H1 (cell line): ENCODE data around the gene NFIA. TPM values are rescaled to one million over a fixed set of nuclear protein-coding genes. Genes with fewer than 3 reads are reported as not detected.

ENCODE experiments used
- CTCF ChIA-PET: fragments of 300-600 bp; sonication (Branson Sonifier 250); formaldehyde crosslinking; loops from one replicate; lab custom pipeline; 2021; ENCODE audit not compliant: partially characterized antibody; lab: Charles Lee
- POLR2A ChIA-PET: fragments of 300-600 bp; sonication (Branson Sonifier 250); formaldehyde crosslinking; loops from one replicate; lab custom pipeline; 2021; ENCODE audit warnings: inconsistent platforms; ENCODE audit not compliant: partially characterized antibody; lab: Charles Lee
- DNase-seq, 2 experiments: peaks; one replicate each; pipeline versions ENCODE4 v3.0.0 to v3.0.0-alpha.2; 2010 to 2022; ENCODE audit warnings: low spot score in 2 of 2, low read depth in 1 of 2, mixed read lengths in 1 of 2
- FAIRE-seq: peaks from 2 replicates; lab custom pipeline; 2011; peaks lifted over from hg19 to GRCh38; lab: Jason Lieb, UNC
- H2AFZ ChIP-seq: 2 replicates; pipeline ENCODE4 v1.8.1; 2012; ENCODE audit warnings: low read length, inconsistent platforms
- H2AK5ac ChIP-seq: 2 replicates; pipeline ENCODE4 v1.6.1; 2013; ENCODE audit warnings: low read depth, low read length
- H2BK120ac ChIP-seq: replicated peaks from 2 replicates; pipeline ENCODE3; 2013; ENCODE audit warnings: low read depth, low read length, inconsistent platforms
- H2BK12ac ChIP-seq: 2 replicates; pipeline ENCODE4 v1.6.1; 2013; ENCODE audit warnings: low read depth, low read length
- H2BK15ac ChIP-seq: 2 replicates; pipeline ENCODE4 v1.6.1; 2013; ENCODE audit warnings: low read length
- H2BK20ac ChIP-seq: 2 replicates; pipeline ENCODE4 v1.6.1; 2013; ENCODE audit warnings: low read length
- H2BK5ac ChIP-seq: 2 replicates; pipeline ENCODE4 v1.6.1; 2013; ENCODE audit warnings: low read depth, low read length
- H3K14ac ChIP-seq: 2 replicates; pipeline ENCODE4 v1.6.1; 2013; ENCODE audit warnings: inconsistent platforms; ENCODE audit not compliant: insufficient read length
- H3K18ac ChIP-seq: 2 replicates; pipeline ENCODE4 v1.6.1; 2013; ENCODE audit warnings: low read length; ENCODE audit errors: extremely low read depth
- H3K23ac ChIP-seq: 2 replicates; pipeline ENCODE4 v1.6.1; 2013; ENCODE audit warnings: inconsistent platforms; ENCODE audit not compliant: insufficient read length
- H3K23me2 ChIP-seq: 2 replicates; pipeline ENCODE4 v1.6.1; 2013; ENCODE audit warnings: low read depth, low read length
- H3K27ac ChIP-seq: 2 replicates; pipeline ENCODE4 v1.6.1; 2011; ENCODE audit warnings: low read depth, low read length, inconsistent platforms
- H3K27me3 ChIP-seq, 4 experiments: replicated peaks in 1 of 4; 1 replicate in 1 of 4; 2 replicates in 3 of 4; pipeline versions ENCODE4 v1.6.1 to v1.8.1; 2011 to 2013; ENCODE audit warnings: low read length in 3 of 4, mild to moderate bottlenecking in 3 of 4, inconsistent platforms in 2 of 4, mixed read lengths in 2 of 4, moderate library complexity in 1 of 4; ENCODE audit not compliant: control insufficient read depth in 3 of 4, insufficient read depth in 3 of 4; ENCODE audit errors: extremely low read depth in 1 of 4
- H3K36me3 ChIP-seq, 4 experiments: 2 replicates each; pipeline versions ENCODE4 v1.6.1 to v1.8.1; 2011 to 2013; ENCODE audit warnings: mild to moderate bottlenecking in 4 of 4, low read length in 3 of 4, moderate library complexity in 2 of 4, control low read depth in 1 of 4, inconsistent platforms in 1 of 4; ENCODE audit not compliant: insufficient read depth in 4 of 4, control insufficient read depth in 2 of 4
- H3K4ac ChIP-seq: replicated peaks from 2 replicates; pipeline ENCODE3; 2013; ENCODE audit warnings: low read length, low read depth, mixed read lengths, inconsistent platforms; ENCODE audit not compliant: insufficient read length
- H3K4me1 ChIP-seq, 4 experiments: replicated peaks in 1 of 4; 1 replicate in 1 of 4; 2 replicates in 3 of 4; pipeline versions ENCODE4 v1.6.1 to v1.8.1; 2011 to 2013; ENCODE audit warnings: low read length in 3 of 4, inconsistent platforms in 2 of 4, mixed read lengths in 1 of 4; ENCODE audit not compliant: insufficient read depth in 4 of 4, control insufficient read depth in 3 of 4
- H3K4me2 ChIP-seq, 2 experiments: 2 replicates each; pipeline versions ENCODE4 v1.6.1 to v1.8.1; 2011 to 2013; ENCODE audit warnings: low read depth in 2 of 2, low read length in 2 of 2, control low read depth in 1 of 2, inconsistent platforms in 1 of 2, mild to moderate bottlenecking in 1 of 2; ENCODE audit not compliant: insufficient read depth in 1 of 2
- H3K4me3 ChIP-seq, 4 experiments: fragments of 200-600, 300-600 bp in 1 of 4; sonication (generic), shearing (Covaris generic), sonication (Bioruptor Twin) in 1 of 4; 2 replicates each; pipeline versions ENCODE4 v1.5.1 to v1.8.1; 2011 to 2016; ENCODE audit warnings: low read length in 4 of 4, low read depth in 3 of 4, control low read depth in 2 of 4, inconsistent platforms in 2 of 4, mild to moderate bottlenecking in 2 of 4, mixed read lengths in 1 of 4, moderate library complexity in 1 of 4; ENCODE audit not compliant: insufficient read depth in 2 of 4; ENCODE audit errors: extremely low read depth in 1 of 4
- H3K56ac ChIP-seq: replicated peaks from 2 replicates; pipeline ENCODE3; 2013; ENCODE audit warnings: low read depth, mild to moderate bottlenecking, mixed read lengths, low read length, inconsistent platforms; ENCODE audit not compliant: insufficient read length
- H3K79me1 ChIP-seq: 2 replicates; pipeline ENCODE4 v1.6.1; 2013; ENCODE audit warnings: low read depth, low read length, control low read depth
- H3K79me2 ChIP-seq, 2 experiments: 2 replicates each; pipeline versions ENCODE4 v1.6.1 to v1.8.1; 2012 to 2013; ENCODE audit warnings: low read length in 2 of 2, mild to moderate bottlenecking in 2 of 2, inconsistent platforms in 1 of 2; ENCODE audit not compliant: insufficient read depth in 2 of 2, control insufficient read depth in 1 of 2
- H3K9ac ChIP-seq, 4 experiments: replicated peaks in 1 of 4; 1 replicate in 1 of 4; 2 replicates in 3 of 4; pipeline versions ENCODE4 v1.6.1 to v1.8.1; 2011 to 2013; ENCODE audit warnings: low read depth in 3 of 4, low read length in 3 of 4, control low read depth in 2 of 4, mild to moderate bottlenecking in 2 of 4, moderate library complexity in 2 of 4, inconsistent platforms in 1 of 4; ENCODE audit errors: extremely low read depth in 1 of 4
- H3K9me3 ChIP-seq, 2 experiments: 2 replicates each; pipeline versions ENCODE4 v1.6.1 to v1.8.1; 2012 to 2013; ENCODE audit warnings: mild to moderate bottlenecking in 2 of 2, moderate library complexity in 2 of 2, control low read depth in 1 of 2, inconsistent platforms in 1 of 2, low read depth in 1 of 2, low read length in 1 of 2, mixed read lengths in 1 of 2; ENCODE audit not compliant: insufficient read depth in 2 of 2
- H4K20me1 ChIP-seq, 2 experiments: replicated peaks in 1 of 2; 2 replicates each; pipeline versions ENCODE3 to v1.8.1; 2011 to 2013; ENCODE audit warnings: inconsistent platforms in 2 of 2, low read length in 2 of 2, mild to moderate bottlenecking in 1 of 2; ENCODE audit not compliant: insufficient read depth in 2 of 2, control insufficient read depth in 1 of 2
- H4K5ac ChIP-seq: 2 replicates; pipeline ENCODE4 v1.6.1; 2013; ENCODE audit warnings: low read length, low read depth, mixed read lengths, inconsistent platforms; ENCODE audit not compliant: insufficient read length
- H4K8ac ChIP-seq: 2 replicates; pipeline ENCODE4 v1.8.0; 2013; ENCODE audit warnings: mild to moderate bottlenecking, moderate library complexity, low read length, inconsistent platforms; ENCODE audit not compliant: insufficient read depth; ENCODE audit errors: extremely low read depth
- H4K91ac ChIP-seq: replicated peaks from 2 replicates; pipeline ENCODE3; 2013; ENCODE audit warnings: low read length, mixed read lengths, inconsistent platforms; ENCODE audit not compliant: insufficient read length
- BACH1 ChIP-seq: IDR thresholded peaks from 2 replicates; pipeline ENCODE4 v1.6.1; 2012; ENCODE audit warnings: low read length, improper control_type of control experiment
- CBX8 ChIP-seq: fragments of 300-800, 300-1000 bp; sonication (generic); IDR thresholded peaks from 2 replicates; pipeline ENCODE4 v1.7.1; 2016; ENCODE audit warnings: low read depth, low read length, borderline replicate concordance
- CTBP2 ChIP-seq: IDR thresholded peaks from 2 replicates; pipeline ENCODE4 v1.7.0; 2011; ENCODE audit warnings: borderline replicate concordance, mild to moderate bottlenecking, moderate library complexity, mixed read lengths, low read length; ENCODE audit not compliant: insufficient read depth, insufficient read length
- KDM1A ChIP-seq: fragments of 200-600, 300-600 bp; sonication (generic); IDR thresholded peaks from 2 replicates; pipeline ENCODE4 v1.7.1; 2016; ENCODE audit warnings: mild to moderate bottlenecking, low read length, borderline replicate concordance
- POLR2A ChIP-seq, 2 experiments: IDR thresholded peaks; 1 replicate in 1 of 2; 2 replicates in 1 of 2; pipeline ENCODE4 v1.6.1; 2011; ENCODE audit warnings: low read depth in 2 of 2, low read length in 2 of 2, mild to moderate bottlenecking in 2 of 2; ENCODE audit errors: control extremely low read depth in 1 of 2
- RNF2 ChIP-seq: fragments of 200-900, 300-1000 bp; sonication (generic); IDR thresholded peaks from 2 replicates; pipeline ENCODE4 v1.7.1; 2016; ENCODE audit warnings: borderline replicate concordance, low read depth, mild to moderate bottlenecking, antibody characterized with exemption, low read length; ENCODE audit not compliant: poor library complexity, severe bottlenecking; ENCODE audit errors: missing control alignments
- SP2 ChIP-seq: IDR thresholded peaks from 2 replicates; pipeline ENCODE4 v1.6.1; 2012; ENCODE audit warnings: mild to moderate bottlenecking, low read length, inconsistent platforms
- TBP ChIP-seq: IDR thresholded peaks from 2 replicates; pipeline ENCODE4 v1.6.1; 2011; ENCODE audit warnings: low read depth, low read length, improper control_type of control experiment
- WGBS, 2 experiments: shearing (Covaris generic) in 1 of 2; methylation state at CpG; one replicate each; pipeline versions ENCODE4 v1.1.6 to v1.1.7; 2013 to 2015; ENCODE audit warnings: low lambda C conversion rate in 2 of 2, mixed read lengths in 2 of 2, inconsistent platforms in 1 of 2, low coverage in 1 of 2, missing lambda C conversion rate in 1 of 2; ENCODE audit not compliant: insufficient replicate concordance in 2 of 2, insufficient coverage in 1 of 2, insufficient read length in 1 of 2; ENCODE audit errors: extremely low coverage in 1 of 2, missing lambda C conversion rate in 1 of 2; 5-methylcytosine and 5-hydroxymethylcytosine counted together
- polyA plus RNA-seq, 7 experiments: library from polyadenylated mRNA; depleted of rRNA in 3 of 7; stranded (reverse) in 5 of 7; unstranded in 2 of 7; fragments of >200 nt in 5 of 7; fragments of 200-250 nt in 2 of 7; gene quantifications; 1 replicate in 5 of 7; 2 replicates in 1 of 7; 4 replicates in 1 of 7; pipeline versions ENCODE4 v1.2.1 to v1.2.3, GENCODE V29; 2011 to 2013; ENCODE audit warnings: missing spikeins in 2 of 7, mixed read lengths in 2 of 7
- total RNA-seq: library from RNA; stranded (reverse); fragmentation: NEBNext Ultra II Directional; extraction: Animal tissue kit (Norgen Biotek cat#: 25700); gene quantifications from 2 replicates; pipeline ENCODE4 v1.2.1, GENCODE V29; 2021
- TF ChIP-seq, protein P1 (sequence below): IDR thresholded peaks from 2 replicates; pipeline ENCODE4 v1.6.1; 2011; ENCODE audit warnings: low read length, improper control_type of control experiment

Gene NFIA
- total and polyA plus RNA-seq, 2 of the 8 experiments (the other 6 are each of a cell fraction or from before 2014, with no cell fraction given) = 1.8 to 2.3 TPM

DNA sequence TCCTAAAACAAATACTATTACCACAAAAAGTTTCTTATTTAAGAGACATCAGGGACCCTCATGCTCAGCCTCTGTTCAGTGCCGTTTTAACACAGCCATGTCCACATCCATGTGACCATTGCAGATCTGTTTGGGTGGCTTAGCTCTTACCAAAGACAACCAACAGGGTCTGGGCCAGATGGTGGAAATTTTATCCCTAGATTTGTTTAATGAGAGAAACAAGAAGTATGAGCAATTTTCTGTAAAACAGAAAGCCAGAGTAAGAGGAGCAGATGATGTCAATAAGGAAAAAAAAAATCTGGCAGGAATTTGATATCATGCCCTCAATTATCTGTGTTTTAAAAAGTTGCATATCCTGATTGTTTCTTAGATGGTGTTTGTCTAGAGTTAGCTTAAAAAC is 342.7 kb downstream of the NFIA start:
- no peak for FAIRE-seq
- Histone ChIP-seq H2BK20ac (no peak overlapping the region), H3K79me2 (no peaks in the 10 kb centered on the region), H4K5ac (no peak overlapping the region), H2BK15ac (no peak overlapping the region), H4K20me1 (no peaks in the 10 kb centered on the region), H2BK5ac (no peak overlapping the region), H3K79me1 (no peaks in the 10 kb centered on the region), H2AK5ac (no peak overlapping the region), H3K4me3 (no peak overlapping the region), H3K4me2 (no peak overlapping the region), H3K18ac (no peak overlapping the region), H3K36me3 (no peaks in the 10 kb centered on the region), H3K4me1 (peaks cover 0 to 2% (median 0%) of the 10 kb centered on the region in 4 experiments; a peak in 1 of 7 replicates), H3K27me3 (no peaks in the 10 kb centered on the region), H3K9ac (no peak overlapping the region), H3K9me3 (no peaks in the 10 kb centered on the region), H2AFZ (no peak overlapping the region), H3K56ac (no peak overlapping the region), H3K27ac (no peak overlapping the region), H3K14ac (no peak overlapping the region), H4K8ac (no peak overlapping the region), H3K23me2 (no peaks in the 10 kb centered on the region), H3K4ac (no peak overlapping the region), H2BK12ac (no peak overlapping the region), H4K91ac (no peak overlapping the region), H2BK120ac (no peak overlapping the region), H3K23ac (no peak overlapping the region)
- DNase-seq = no peak
- CTCF ChIA-PET = interaction anchor here (0.6 to 1.6 kb wide), 3 partner anchors 11 to 1260 kb away, joined by 3 to 5 read pairs (median 3); no protein-coding TSS in a partner anchor
- POLR2A ChIA-PET = no interaction called here
- TF ChIP-seq TBP (no peak), CTBP2 (no peak), BACH1 (no peak), RNF2 (no peak), KDM1A (no peak), CBX8 (no peak), SP2 (no peak), POLR2A (IDR thresholded peaks at IDR 0.05; ENCODE audit: control extremely low read depth in 1 of 2, low read depth in 2 of 2, low read length in 2 of 2) (no peak)
- TF ChIP-seq, protein P1, sequence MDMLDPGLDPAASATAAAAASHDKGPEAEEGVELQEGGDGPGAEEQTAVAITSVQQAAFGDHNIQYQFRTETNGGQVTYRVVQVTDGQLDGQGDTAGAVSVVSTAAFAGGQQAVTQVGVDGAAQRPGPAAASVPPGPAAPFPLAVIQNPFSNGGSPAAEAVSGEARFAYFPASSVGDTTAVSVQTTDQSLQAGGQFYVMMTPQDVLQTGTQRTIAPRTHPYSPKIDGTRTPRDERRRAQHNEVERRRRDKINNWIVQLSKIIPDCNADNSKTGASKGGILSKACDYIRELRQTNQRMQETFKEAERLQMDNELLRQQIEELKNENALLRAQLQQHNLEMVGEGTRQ = no peak
- 94% methylated on average over 1 of the region's 1 CpG; no CpG with 5 or more reads in 1 of the 2 experiments for WGBS, 2 experiments
